Nephron (organoid): ENCODE measurements around the gene CACTIN.

Experiments used
- H3K27ac Mint-ChIP-seq, 3 experiments: 2 replicates each; pipeline ENCODE4 v1.8.0; 2020; ENCODE audit warnings: mixed read lengths in 3 of 3, mild to moderate bottlenecking in 2 of 3, moderate library complexity in 1 of 3
- H3K27me3 Mint-ChIP-seq: 2 replicates; pipeline ENCODE4 v1.8.0; 2021; ENCODE audit warnings: low read depth, mild to moderate bottlenecking, moderate library complexity, mixed read lengths
- H3K36me3 Mint-ChIP-seq: 2 replicates; pipeline ENCODE4 v1.8.0; 2020; ENCODE audit warnings: low read depth, mixed read lengths
- H3K4me1 Mint-ChIP-seq: 2 replicates; pipeline ENCODE4 v1.8.0; 2020; ENCODE audit warnings: mixed read lengths
- H3K4me3 Mint-ChIP-seq, 3 experiments: 2 replicates each; pipeline ENCODE4 v1.8.0; 2020; ENCODE audit warnings: mild to moderate bottlenecking in 3 of 3, mixed read lengths in 3 of 3, moderate library complexity in 2 of 3
- H3K9me3 Mint-ChIP-seq: 2 replicates; pipeline ENCODE4 v1.8.0; 2020; ENCODE audit warnings: mixed read lengths
- CTCF ChIP-seq, 3 experiments: fragments of 200-600 bp; sonication (generic); IDR thresholded peaks; one replicate each; pipeline ENCODE4 v1.5.0; 2021; ENCODE audit warnings: antibody characterized with exemption in 3 of 3; ENCODE audit not compliant: unreplicated experiment in 3 of 3

CACTIN gene

DNA sequence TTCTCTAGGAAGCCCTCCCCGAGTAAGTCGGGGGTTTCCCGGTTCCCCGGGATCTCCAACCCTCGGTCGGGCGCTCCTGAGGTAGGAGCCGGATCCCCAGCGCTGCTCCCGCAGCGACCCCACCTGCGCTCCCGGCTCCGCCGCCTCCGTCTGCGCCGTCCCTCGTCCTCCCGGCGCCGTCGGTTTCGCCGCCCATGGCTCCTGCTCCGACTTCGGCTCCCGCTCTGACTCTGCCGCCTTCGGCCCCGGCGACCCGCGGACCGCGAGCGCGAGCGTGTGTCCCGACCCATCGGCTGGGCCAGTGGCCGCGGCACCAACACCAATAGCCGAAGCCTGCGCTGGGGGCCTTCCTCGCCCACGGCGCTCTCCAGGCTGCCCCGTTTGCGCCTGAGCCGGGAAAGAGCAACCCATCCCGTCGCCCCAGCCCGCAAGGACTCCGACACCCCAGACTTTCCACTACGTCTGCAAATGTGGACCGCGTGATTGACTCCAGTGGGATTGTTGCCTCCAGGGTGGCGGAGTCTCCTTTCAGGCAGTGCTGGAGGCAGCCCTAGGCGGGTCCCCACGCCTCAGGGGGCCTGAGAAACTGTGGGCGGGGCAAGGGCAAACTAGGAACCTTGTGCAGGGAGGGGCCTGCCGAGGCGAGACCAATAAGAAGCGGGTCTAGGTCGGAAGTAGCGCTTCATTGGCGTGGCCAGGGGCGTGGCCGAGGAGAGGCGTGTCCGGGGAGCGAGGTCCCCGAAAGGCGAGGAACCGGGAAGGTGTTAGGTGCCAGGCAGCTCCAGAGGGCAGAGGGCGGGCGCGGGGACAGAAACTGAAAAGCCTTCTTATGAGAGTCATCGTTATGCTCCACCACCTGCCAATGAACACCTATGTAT lies at the start of gene CACTIN:
TSS of gene CACTIN (minus strand) at position 318 of the 878 bp plus-strand sequence. CDS start at position 290, 28 bp downstream.
- peak within 1 kb of the TSS; percentile 98 to 99 (median 99) for H3K27ac Mint-ChIP-seq
- H3K4me3 Mint-ChIP-seq, result peak within 1 kb of the TSS; percentile 91 to 98 (median 95)
- peaks cover 21% of the 10 kb centered on the region for H3K4me1 Mint-ChIP-seq
- H3K27me3 Mint-ChIP-seq, result no peaks in the 10 kb centered on the region
- H3K36me3 Mint-ChIP-seq, result peaks cover 11% of the 10 kb centered on the region
- no peaks in the 10 kb centered on the region for H3K9me3 Mint-ChIP-seq
- no peak for TF ChIP-seq CTCF (IDR thresholded peaks at IDR 0.05; ENCODE audit: unreplicated experiment in 3 of 3)

DNA sequence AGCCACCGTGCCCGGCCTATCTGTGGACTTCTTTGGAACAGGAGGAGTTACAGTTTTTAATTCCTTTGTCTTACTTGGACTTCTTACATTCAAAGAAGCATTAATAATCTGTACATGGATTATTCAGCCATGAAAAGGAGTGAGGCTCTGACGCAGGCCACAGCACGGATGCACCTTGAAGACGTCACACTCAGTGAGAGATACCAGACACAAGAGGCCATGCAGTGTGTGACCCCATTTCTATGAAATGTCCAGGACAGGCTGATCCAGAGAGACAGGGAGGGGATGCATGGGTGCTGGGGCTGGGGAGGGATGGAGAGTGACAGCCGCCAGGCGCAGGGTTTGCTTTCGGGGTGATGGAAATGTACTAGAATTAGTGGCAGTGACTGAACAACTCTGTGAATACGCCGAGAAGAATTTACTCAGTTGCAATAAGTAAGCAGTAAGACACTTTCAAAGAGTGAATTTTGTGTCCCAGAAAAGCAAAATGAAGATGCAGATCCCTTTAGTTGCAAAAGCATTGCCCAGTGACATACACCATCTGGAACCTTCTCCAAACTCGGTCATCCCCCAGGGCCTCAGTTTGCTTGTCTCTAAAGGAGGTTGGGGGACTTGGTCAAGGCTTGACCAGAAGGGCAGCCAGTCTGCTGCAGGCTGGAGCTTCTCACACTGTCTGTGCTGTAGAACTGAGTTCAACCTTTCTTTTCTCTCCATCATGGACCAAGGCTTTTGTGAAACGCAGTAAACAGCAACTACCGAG lies 48.4 kb upstream of the CACTIN start:
- H3K27ac Mint-ChIP-seq, result peak overlapping the region; percentile 47 to 84 (median 68)
- TF ChIP-seq CTCF (IDR thresholded peaks at IDR 0.05; ENCODE audit: unreplicated experiment in 3 of 3), result no peak
- H3K4me3 Mint-ChIP-seq, result peak overlapping the region in 2 of 3 experiments; percentile 22 to 36

GRCh38 chr19:3673506-3674439 lies 47.2 kb upstream of the CACTIN start:
- H3K9me3 Mint-ChIP-seq, result no peaks in the 10 kb centered on the region
- peaks cover 37% of the 10 kb centered on the region for H3K4me1 Mint-ChIP-seq
- H3K36me3 Mint-ChIP-seq, result peaks cover 4% of the 10 kb centered on the region
- TF ChIP-seq CTCF (IDR thresholded peaks at IDR 0.05; ENCODE audit: unreplicated experiment in 3 of 3), result no peak
- H3K27ac Mint-ChIP-seq, result peak overlapping the region in 1 of 3 experiments; percentile 37
- no peak overlapping the region for H3K4me3 Mint-ChIP-seq
- H3K27me3 Mint-ChIP-seq, result no peaks in the 10 kb centered on the region

More for the DNA sequence above, 48.4 kb upstream of the CACTIN start:
- Mint-ChIP-seq H3K9me3 (no peaks in the 10 kb centered on the region), H3K4me1 (peaks cover 27% of the 10 kb centered on the region), H3K36me3 (peaks cover 4% of the 10 kb centered on the region), H3K27me3 (no peaks in the 10 kb centered on the region)

GRCh38 chr19:3672993-3673392 lies 46.4 kb upstream of the CACTIN start:
- H3K27me3 Mint-ChIP-seq, result no peaks in the 10 kb centered on the region

More at GRCh38 chr19:3672993-3673392, 46.4 kb upstream of the CACTIN start:
- peaks cover 44% of the 10 kb centered on the region for H3K4me1 Mint-ChIP-seq
- H3K27ac Mint-ChIP-seq, result peak overlapping the region in 1 of 3 experiments; percentile 46
- no peaks in the 10 kb centered on the region for H3K9me3 Mint-ChIP-seq
- H3K36me3 Mint-ChIP-seq, result peaks cover 4% of the 10 kb centered on the region
- H3K4me3 Mint-ChIP-seq, result peak overlapping the region in 1 of 3 experiments; percentile 34
- no peak for TF ChIP-seq CTCF (IDR thresholded peaks at IDR 0.05; ENCODE audit: unreplicated experiment in 3 of 3)
